Trophoblast cell (in vitro differentiated cells and primary cell): ENCODE measurements around the gene THADA.

Source experiments
- DNase-seq, 2 donors: peaks; one replicate each; pipeline ENCODE4 v3.0.0-alpha.2; 2016
- H2AFZ ChIP-seq: 2 replicates; pipeline ENCODE4 v1.6.1; 2013; ENCODE audit warnings: low read length, moderate library complexity, mild to moderate bottlenecking; ENCODE audit not compliant: insufficient read depth, poor library complexity
- H2AK5ac ChIP-seq: 2 replicates; pipeline ENCODE4 v1.6.1; 2013; ENCODE audit warnings: mild to moderate bottlenecking, low read length
- H2BK120ac ChIP-seq: 2 replicates; pipeline ENCODE4 v1.6.1; 2013; ENCODE audit warnings: low read length, mild to moderate bottlenecking, moderate library complexity; ENCODE audit not compliant: insufficient read depth, poor library complexity
- H2BK12ac ChIP-seq: 2 replicates; pipeline ENCODE4 v1.6.1; 2013; ENCODE audit warnings: mild to moderate bottlenecking, low read length, moderate library complexity
- H2BK5ac ChIP-seq: 2 replicates; pipeline ENCODE4 v1.6.1; 2013; ENCODE audit warnings: low read length, low read depth, moderate library complexity, mild to moderate bottlenecking; ENCODE audit not compliant: poor library complexity
- H3K14ac ChIP-seq: 2 replicates; pipeline ENCODE4 v1.6.1; 2013; ENCODE audit warnings: mild to moderate bottlenecking, low read length
- H3K18ac ChIP-seq: 2 replicates; pipeline ENCODE4 v1.6.1; 2013; ENCODE audit warnings: mild to moderate bottlenecking, low read length
- H3K23ac ChIP-seq: 2 replicates; pipeline ENCODE4 v1.6.1; 2013; ENCODE audit warnings: low read length
- H3K27ac ChIP-seq: 2 replicates; pipeline ENCODE4 v1.5.1; 2013; ENCODE audit warnings: low read depth, mild to moderate bottlenecking, inconsistent platforms, low read length, moderate library complexity
- H3K27me3 ChIP-seq: 2 replicates; pipeline ENCODE4 v1.6.1; 2013; ENCODE audit warnings: inconsistent platforms, mild to moderate bottlenecking, low read length, moderate library complexity; ENCODE audit not compliant: insufficient read depth
- H3K36me3 ChIP-seq, 2 experiments: 1 replicate in 1 of 2; 2 replicates in 1 of 2; pipeline ENCODE4 v1.6.1; 2013; ENCODE audit warnings: low read length in 2 of 2, mild to moderate bottlenecking in 2 of 2, moderate library complexity in 1 of 2; ENCODE audit not compliant: insufficient read depth in 2 of 2, control insufficient read depth in 1 of 2
- H3K4ac ChIP-seq: 2 replicates; pipeline ENCODE4 v1.6.1; 2013; ENCODE audit warnings: low read depth, mild to moderate bottlenecking, low read length, moderate library complexity
- H3K4me1 ChIP-seq, 2 experiments: 1 replicate in 1 of 2; 2 replicates in 1 of 2; pipeline ENCODE4 v1.6.1; 2013; ENCODE audit warnings: low read length in 2 of 2, mild to moderate bottlenecking in 2 of 2, moderate library complexity in 1 of 2; ENCODE audit not compliant: insufficient read depth in 2 of 2, control insufficient read depth in 1 of 2
- H3K4me2 ChIP-seq: 2 replicates; pipeline ENCODE4 v1.6.1; 2013; ENCODE audit warnings: inconsistent platforms, mild to moderate bottlenecking, low read length, moderate library complexity
- H3K4me3 ChIP-seq: 2 replicates; pipeline ENCODE4 v1.5.1; 2013; ENCODE audit warnings: mild to moderate bottlenecking, low read depth, low read length, inconsistent platforms
- H3K79me1 ChIP-seq: one replicate; pipeline ENCODE4 v1.6.1; 2013; ENCODE audit warnings: low read length
- H3K79me2 ChIP-seq: 2 replicates; pipeline ENCODE4 v1.6.1; 2013; ENCODE audit warnings: low read length, mild to moderate bottlenecking; ENCODE audit not compliant: control insufficient read depth, insufficient read depth, poor library complexity
- H3K9ac ChIP-seq: 2 replicates; pipeline ENCODE4 v1.6.1; 2013; ENCODE audit warnings: mild to moderate bottlenecking, low read length
- H3K9me3 ChIP-seq: 2 replicates; pipeline ENCODE4 v1.6.1; 2013; ENCODE audit warnings: low read depth, mild to moderate bottlenecking, control low read depth, inconsistent platforms, low read length; ENCODE audit not compliant: insufficient read depth
- H4K12ac ChIP-seq: 2 replicates; pipeline ENCODE4 v1.6.1; 2013; ENCODE audit warnings: low read depth, mild to moderate bottlenecking, low read length, moderate library complexity
- H4K8ac ChIP-seq: 2 replicates; pipeline ENCODE4 v1.6.1; 2013; ENCODE audit warnings: low read depth, mild to moderate bottlenecking, low read length, moderate library complexity
- H4K91ac ChIP-seq: one replicate; pipeline ENCODE4 v1.6.1; 2013; ENCODE audit warnings: low read depth, mild to moderate bottlenecking, low read length, moderate library complexity
- WGBS: extraction: QIAGEN DNeasy Blood & Tissue Kit; methylation state at CpG from one replicate; pipeline ENCODE4 v1.1.7; 2013; ENCODE audit warnings: missing lambda C conversion rate; ENCODE audit not compliant: insufficient read length, insufficient coverage; ENCODE audit errors: extremely low coverage; 5-methylcytosine and 5-hydroxymethylcytosine counted together

The THADA gene

DNA sequence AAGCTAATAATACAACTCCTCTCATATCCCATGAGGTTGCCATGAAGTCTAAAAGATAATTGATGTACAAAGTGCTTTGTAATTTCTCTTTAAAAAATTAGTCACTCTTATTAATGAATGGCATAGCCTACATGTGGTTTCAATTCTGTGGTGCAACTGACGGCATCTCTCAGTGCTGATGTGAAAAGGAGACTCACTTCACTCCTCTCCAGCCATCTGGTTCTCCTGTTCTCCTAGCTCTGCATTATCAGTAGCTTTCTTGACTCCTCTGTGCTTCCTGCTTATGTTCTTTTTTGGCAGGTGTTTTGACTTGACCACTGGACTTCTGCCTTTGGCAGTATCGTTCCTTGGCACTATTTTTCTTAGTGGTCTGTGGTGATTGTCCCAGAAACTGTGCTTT lies 234.6 kb downstream of the THADA start:
- Histone ChIP-seq H3K18ac (no peak overlapping the region), H3K4me2 (no peak overlapping the region), H2BK120ac (no peak overlapping the region), H3K9me3 (no peaks in the 10 kb centered on the region), H3K14ac (peak overlapping the region; percentile 22), H3K79me2 (no peaks in the 10 kb centered on the region), H3K9ac (no peak overlapping the region), H3K36me3 (no peaks in the 10 kb centered on the region), H4K12ac (no peak overlapping the region), H3K4me3 (no peak overlapping the region), H4K91ac (no peak overlapping the region), H4K8ac (no peak overlapping the region), H3K27ac (no peak overlapping the region), H3K79me1 (no peaks in the 10 kb centered on the region), H2BK5ac (no peak overlapping the region), H3K27me3 (no peaks in the 10 kb centered on the region), H3K4ac (no peak overlapping the region), H3K23ac (no peak overlapping the region), H3K4me1 (no peaks in the 10 kb centered on the region), H2AFZ (no peak overlapping the region), H2BK12ac (no peak overlapping the region), H2AK5ac (peak overlapping the region; percentile 51)
- no peak for DNase-seq
- WGBS = no CpG with 5 or more reads among the region's 2 CpGs

DNA sequence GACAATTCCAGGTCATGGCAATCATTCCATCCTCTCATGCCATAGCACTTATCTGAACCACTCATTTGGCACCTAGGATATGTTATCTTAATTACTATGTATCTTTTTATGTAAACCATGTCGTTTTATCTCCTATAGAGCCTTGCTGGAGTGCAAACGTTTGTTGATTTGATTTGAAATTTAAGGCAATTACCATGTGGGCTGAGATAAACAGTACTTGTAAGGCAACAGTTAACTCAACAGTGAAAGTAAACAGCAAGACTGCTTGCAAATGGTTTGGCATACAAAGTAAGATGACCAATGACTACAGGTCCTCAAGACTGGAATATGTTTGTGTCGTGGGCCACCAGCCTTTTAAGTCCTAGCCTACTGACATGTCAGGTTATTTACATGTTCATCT lies 235.7 kb downstream of the THADA start:
- H2AK5ac ChIP-seq = no peak overlapping the region
- no peak overlapping the region for H3K4me3 ChIP-seq
- no CpG with 5 or more reads among the region's 3 CpGs for whole genome bisulfite sequencing
- H3K27ac ChIP-seq = no peak overlapping the region
- no peak overlapping the region for H3K23ac ChIP-seq
- H3K9me3 ChIP-seq = no peaks in the 10 kb centered on the region
- no peak overlapping the region for H4K12ac ChIP-seq
- H3K36me3 ChIP-seq = no peaks in the 10 kb centered on the region
- no peak overlapping the region for H3K4ac ChIP-seq
- no peaks in the 10 kb centered on the region for H3K79me2 ChIP-seq
- no peak overlapping the region for H3K9ac ChIP-seq
- H4K91ac ChIP-seq = no peak overlapping the region
- no peak overlapping the region for H3K18ac ChIP-seq
- H3K4me2 ChIP-seq = no peak overlapping the region
- peak overlapping the region; percentile 28 for H4K8ac ChIP-seq
- no peaks in the 10 kb centered on the region for H3K27me3 ChIP-seq
- no peak overlapping the region for H2AFZ ChIP-seq
- H2BK5ac ChIP-seq = no peak overlapping the region
- no peak overlapping the region for H3K14ac ChIP-seq
- H2BK120ac ChIP-seq = no peak overlapping the region
- H2BK12ac ChIP-seq = peak overlapping the region; percentile 49
- H3K79me1 ChIP-seq = no peaks in the 10 kb centered on the region
- DNase-seq = no peak
- no peaks in the 10 kb centered on the region for H3K4me1 ChIP-seq

DNA sequence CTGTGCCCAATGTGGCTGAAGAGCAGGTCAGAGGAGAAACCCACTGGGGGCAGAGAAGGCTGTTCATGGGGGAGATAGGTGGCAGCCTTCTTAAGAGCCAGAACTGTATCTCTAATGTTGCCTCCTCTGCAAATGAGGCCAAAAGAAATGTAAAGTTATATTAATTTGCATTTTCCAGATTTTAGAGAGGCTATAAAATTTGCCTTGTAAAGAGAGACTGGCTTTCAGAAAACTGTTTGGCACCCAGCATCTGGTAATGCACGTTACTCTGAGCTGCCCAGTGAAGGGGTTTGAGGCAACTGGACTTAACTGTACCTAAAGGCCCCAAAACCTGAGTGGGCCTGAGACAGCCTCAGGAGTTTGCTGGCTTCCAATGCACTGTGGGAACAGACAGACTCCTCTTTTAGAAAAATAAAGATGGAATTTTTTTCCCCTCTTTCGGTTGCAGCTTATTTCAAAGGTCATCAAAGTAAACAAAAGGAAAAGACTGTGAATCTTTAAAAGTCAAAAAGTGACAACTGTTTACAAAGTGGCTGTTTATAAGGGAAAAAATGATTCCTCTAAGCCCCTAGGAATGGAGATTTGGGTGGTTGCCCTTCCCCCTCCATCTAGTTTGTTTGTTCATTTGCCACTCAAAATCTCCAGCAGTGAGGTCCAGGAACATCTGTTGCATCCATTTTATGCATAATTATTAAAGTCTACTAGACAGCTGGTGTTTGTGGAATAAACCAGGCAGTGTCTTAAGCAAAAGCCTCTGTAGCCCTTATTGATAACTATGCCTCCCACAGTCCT lies 237.2 kb downstream of the THADA start:
- Histone ChIP-seq H4K8ac (no peak overlapping the region), H2AK5ac (no peak overlapping the region), H3K27me3 (no peaks in the 10 kb centered on the region), H3K9ac (no peak overlapping the region), H3K23ac (no peak overlapping the region), H3K4me2 (no peak overlapping the region), H3K9me3 (no peaks in the 10 kb centered on the region), H4K12ac (no peak overlapping the region), H3K36me3 (no peaks in the 10 kb centered on the region), H3K27ac (no peak overlapping the region), H4K91ac (peak overlapping the region; percentile 29), H2BK120ac (no peak overlapping the region), H3K79me1 (no peaks in the 10 kb centered on the region), H3K14ac (no peak overlapping the region), H2BK12ac (no peak overlapping the region), H3K79me2 (no peaks in the 10 kb centered on the region), H3K4me3 (no peak overlapping the region), H2AFZ (no peak overlapping the region), H3K18ac (no peak overlapping the region), H2BK5ac (no peak overlapping the region), H3K4ac (no peak overlapping the region), H3K4me1 (no peaks in the 10 kb centered on the region)
- no peak for DNase-seq
- no CpG with 5 or more reads among the region's 2 CpGs for WGBS

DNA sequence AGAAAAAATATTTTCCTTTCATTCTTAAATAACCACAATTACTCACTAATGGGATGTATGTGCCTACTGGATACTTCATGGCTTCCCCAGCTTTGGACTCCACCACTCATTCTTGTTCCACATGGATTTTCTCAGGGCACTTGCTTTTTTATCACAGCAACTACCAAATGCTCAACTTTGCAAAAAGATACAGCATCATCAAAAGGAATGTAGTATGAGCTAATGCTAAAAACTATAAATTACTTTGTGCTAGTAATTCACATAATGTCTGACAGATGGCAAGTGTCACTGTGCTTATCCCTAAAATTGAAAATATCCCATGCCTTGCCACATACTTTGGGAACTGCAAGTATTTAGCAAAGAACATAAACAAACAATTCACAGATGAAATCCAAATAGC lies 239.1 kb downstream of the THADA start:
- no peaks in the 10 kb centered on the region for H3K4me1 ChIP-seq
- H4K12ac ChIP-seq = no peak overlapping the region
- no peak overlapping the region for H2BK120ac ChIP-seq
- H2BK12ac ChIP-seq = no peak overlapping the region
- no peak overlapping the region for H3K18ac ChIP-seq
- no peak overlapping the region for H2AK5ac ChIP-seq
- no peak overlapping the region for H3K4ac ChIP-seq
- no peak overlapping the region for H3K27ac ChIP-seq
- no peak overlapping the region for H3K14ac ChIP-seq
- no peaks in the 10 kb centered on the region for H3K36me3 ChIP-seq
- H3K79me1 ChIP-seq = no peaks in the 10 kb centered on the region
- no peak overlapping the region for H4K8ac ChIP-seq
- no peak overlapping the region for H4K91ac ChIP-seq
- H2AFZ ChIP-seq = no peak overlapping the region
- H3K79me2 ChIP-seq = no peaks in the 10 kb centered on the region
- H3K27me3 ChIP-seq = no peaks in the 10 kb centered on the region
- no peaks in the 10 kb centered on the region for H3K9me3 ChIP-seq
- H3K9ac ChIP-seq = no peak overlapping the region
- H3K4me2 ChIP-seq = no peak overlapping the region
- H3K23ac ChIP-seq = no peak overlapping the region
- H3K4me3 ChIP-seq = no peak overlapping the region
- no peak overlapping the region for H2BK5ac ChIP-seq
- DNase-seq = no peak
